OCI-M1 (cell line): ENCODE results near the gene ASAH2B.

Experiments used
- DNase-seq: peaks from one replicate; lab custom pipeline; 2025; lab: John Stamatoyannopoulos, UW

Gene ASAH2B

DNA sequence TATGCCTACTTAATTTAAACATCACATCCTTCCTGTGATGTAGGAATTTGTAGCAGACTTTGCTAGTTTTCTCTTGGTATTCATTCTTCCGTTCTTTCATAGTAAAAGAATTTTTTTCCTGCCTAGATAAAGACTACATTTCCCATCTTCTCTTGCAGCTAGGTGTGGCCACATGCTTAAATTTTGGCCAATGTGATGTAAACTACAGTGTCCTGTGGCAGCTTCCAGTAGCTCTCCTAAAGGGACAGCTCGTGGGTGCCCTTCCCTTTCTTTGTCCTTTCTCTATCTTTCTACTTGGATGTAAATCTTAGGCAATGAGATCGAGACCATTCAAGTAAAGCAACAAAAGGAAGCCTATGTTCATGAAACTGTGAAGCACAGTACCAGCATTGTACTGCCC, 58.6 kb downstream of the ASAH2B start:
- DNase-seq: no peak

DNA sequence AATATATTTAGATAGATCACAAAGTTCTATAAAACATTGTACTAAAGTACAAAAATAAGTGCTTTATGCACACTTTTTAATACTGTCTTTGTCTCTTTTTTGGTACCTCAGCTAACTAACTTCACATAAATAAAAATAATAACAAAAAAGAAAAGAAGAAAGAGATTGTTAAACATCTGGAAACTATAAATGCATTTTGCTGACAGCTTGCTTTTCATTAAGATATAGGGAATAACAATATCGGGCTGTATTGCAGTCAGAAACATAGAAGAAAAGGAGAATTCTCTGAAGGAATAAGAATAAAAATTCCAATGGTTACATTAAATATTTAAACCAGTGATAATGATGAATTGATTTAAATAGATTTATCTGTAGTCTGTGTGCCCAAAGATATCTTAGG, 59.9 kb downstream of the ASAH2B start:
- DNase-seq: no peak

DNA sequence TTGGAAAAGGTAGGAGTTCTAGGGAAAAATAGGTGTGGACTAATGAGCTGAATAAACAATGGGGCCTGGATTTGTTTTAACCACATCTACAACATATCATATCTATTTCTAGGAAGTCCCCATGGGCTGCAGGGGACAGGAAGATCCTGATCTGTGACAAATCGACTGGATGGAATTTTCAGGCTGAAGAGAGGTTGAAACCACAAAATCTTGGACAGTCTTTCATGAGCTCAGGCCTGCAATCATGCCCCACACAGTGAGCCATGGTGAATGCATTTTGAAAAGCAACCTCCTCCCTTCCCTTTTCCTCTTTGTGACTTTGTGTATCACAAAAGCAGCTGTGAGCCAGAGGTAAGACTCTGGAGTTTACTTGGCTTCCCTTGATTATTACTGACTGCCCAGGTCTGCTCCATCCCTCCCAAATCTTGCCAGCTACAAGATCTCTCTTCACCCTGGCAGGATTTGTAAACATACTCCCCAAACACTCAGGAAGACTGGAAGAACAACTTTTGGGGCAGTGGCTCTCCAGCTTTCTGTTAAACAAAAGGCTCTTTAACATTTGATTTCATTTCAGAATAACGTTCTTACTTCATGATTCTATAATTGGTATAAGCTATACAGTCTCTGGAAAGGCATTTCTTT, 66.4 kb downstream of the ASAH2B start:
- DNase-seq: no peak

DNA sequence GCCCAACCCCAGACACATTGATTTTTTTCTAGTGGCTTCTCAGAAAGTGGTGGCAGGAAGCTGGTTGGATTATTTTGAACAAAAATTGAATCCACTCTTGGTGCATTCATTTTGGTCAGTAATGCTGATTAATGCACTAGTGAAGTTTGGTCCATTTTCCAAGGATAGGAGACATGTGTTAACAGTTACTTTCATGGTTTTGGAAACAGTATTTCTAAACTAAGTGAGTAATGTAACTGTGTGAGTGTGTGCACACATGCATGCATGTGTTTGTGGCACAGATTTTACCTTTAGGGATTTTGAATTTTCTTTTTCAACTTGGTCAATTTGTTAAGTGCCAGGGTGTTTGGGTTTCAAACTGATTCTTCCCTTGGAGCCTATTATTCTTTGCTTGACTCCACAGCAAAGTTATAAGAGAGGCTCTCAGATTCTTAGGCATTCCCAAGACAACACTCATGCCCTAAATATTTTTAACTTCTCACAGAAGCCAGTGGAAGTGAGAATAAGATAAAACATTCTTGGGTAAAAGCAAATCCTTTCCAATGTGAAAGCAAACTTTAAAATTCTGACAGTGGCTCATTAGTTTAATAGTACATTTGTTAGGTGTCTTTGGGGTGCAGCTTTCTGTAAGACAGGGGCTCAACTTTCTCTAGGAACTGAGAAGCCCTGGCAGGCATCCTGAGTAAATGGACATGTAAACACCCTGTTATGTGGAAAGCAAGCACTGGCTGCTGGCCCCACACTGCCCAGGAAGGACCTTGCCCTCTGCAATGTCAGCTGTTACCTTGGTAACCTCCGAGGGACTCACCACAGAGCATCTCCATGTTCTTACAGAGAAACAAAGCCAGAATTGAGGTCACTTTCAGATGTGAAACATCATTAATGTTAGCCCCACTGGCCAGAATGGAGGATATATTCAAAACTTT, 68.4 kb downstream of the ASAH2B start:
- no peak for DNase-seq
